ENCODE data around the gene SLC4A5.

SLC4A5 gene

GRCh38 chr2:74253306-74253970 lies 89.8 kb downstream of the SLC4A5 start:
- no peaks in the 10 kb centered on the region for H3K4me1 ChIP-seq (ENCODE audit: control insufficient read depth, insufficient read depth, low read length)
- no peak overlapping the region for H3K27ac ChIP-seq (ENCODE audit: low read length)
- no peaks in the 10 kb centered on the region for H3K36me3 ChIP-seq (ENCODE audit: control insufficient read depth, insufficient read depth, low read length)
- no peaks in the 10 kb centered on the region for H3K9me3 ChIP-seq (ENCODE audit: control insufficient read depth, insufficient read depth, low read length)
- H3K27me3 ChIP-seq (ENCODE audit: control insufficient read depth, insufficient read depth, low read length), result no peaks in the 10 kb centered on the region
- DNase-seq (ENCODE audit: low read depth, low spot score), result no peak
- H3K4me3 ChIP-seq (ENCODE audit: low read length), result no peak overlapping the region
- WGBS (ENCODE audit: insufficient coverage, insufficient read length), result no CpG with 5 or more reads among the region's 7 CpGs

- Histone ChIP-seq H3K4me1 (ENCODE audit: control insufficient read depth, insufficient read depth, low read length) (no peaks in the 10 kb centered on the region), H3K4me3 (ENCODE audit: low read length) (no peak overlapping the region), H3K9me3 (ENCODE audit: control insufficient read depth, insufficient read depth, low read length) (no peaks in the 10 kb centered on the region), H3K27me3 (ENCODE audit: control insufficient read depth, insufficient read depth, low read length) (no peaks in the 10 kb centered on the region), H3K36me3 (ENCODE audit: control insufficient read depth, insufficient read depth, low read length) (no peaks in the 10 kb centered on the region), H3K27ac (ENCODE audit: low read length) (no peak overlapping the region)
- no CpG with 5 or more reads among the region's 9 CpGs for WGBS (ENCODE audit: insufficient coverage, insufficient read length)
- DNase-seq (ENCODE audit: low read depth, low spot score), result no peak
Observed at GRCh38 chr2:74252862-74253261, 90.4 kb downstream of the SLC4A5 start.

- no peaks in the 10 kb centered on the region for H3K9me3 ChIP-seq (ENCODE audit: control insufficient read depth, insufficient read depth, low read length)
- H3K27me3 ChIP-seq (ENCODE audit: control insufficient read depth, insufficient read depth, low read length), result no peaks in the 10 kb centered on the region
- DNase-seq (ENCODE audit: low read depth, low spot score), result no peak
- no CpG with 5 or more reads among the region's 10 CpGs for WGBS (ENCODE audit: insufficient coverage, insufficient read length)
- no peak overlapping the region for H3K27ac ChIP-seq (ENCODE audit: low read length)
- H3K4me1 ChIP-seq (ENCODE audit: control insufficient read depth, insufficient read depth, low read length), result no peaks in the 10 kb centered on the region
- H3K4me3 ChIP-seq (ENCODE audit: low read length), result no peak overlapping the region
- H3K36me3 ChIP-seq (ENCODE audit: control insufficient read depth, insufficient read depth, low read length), result no peaks in the 10 kb centered on the region
Observed at GRCh38 chr2:74252036-74252435, 91.2 kb downstream of the SLC4A5 start.

DNA sequence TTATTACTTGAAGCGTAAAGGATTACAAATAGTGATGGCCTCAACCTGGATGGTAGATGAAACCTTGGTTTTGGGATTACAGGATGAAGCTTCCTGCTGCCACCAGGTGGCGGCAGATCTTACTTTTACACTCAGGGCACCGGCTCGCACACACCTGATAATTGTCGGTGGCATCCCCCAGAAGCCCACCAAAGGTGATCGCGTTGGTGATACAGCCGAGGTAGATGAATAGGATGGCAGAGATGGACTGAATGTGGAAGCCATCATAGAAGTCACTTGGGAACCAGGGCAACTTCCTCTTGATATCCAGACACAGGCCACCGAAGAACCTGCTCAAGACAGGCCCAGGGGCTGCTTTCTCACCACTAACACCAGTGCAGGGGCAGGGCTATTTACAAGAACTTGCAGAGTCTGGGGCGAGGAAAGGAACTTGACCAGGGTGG lies 93.0 kb downstream of the SLC4A5 start:
- no peaks in the 10 kb centered on the region for H3K36me3 ChIP-seq (ENCODE audit: control insufficient read depth, insufficient read depth, low read length)
- no peak for DNase-seq (ENCODE audit: low read depth, low spot score)
- no peak overlapping the region for H3K27ac ChIP-seq (ENCODE audit: low read length)
- H3K4me1 ChIP-seq (ENCODE audit: control insufficient read depth, insufficient read depth, low read length), result no peaks in the 10 kb centered on the region
- no peaks in the 10 kb centered on the region for H3K27me3 ChIP-seq (ENCODE audit: control insufficient read depth, insufficient read depth, low read length)
- WGBS (ENCODE audit: insufficient coverage, insufficient read length), result no CpG with 5 or more reads among the region's 10 CpGs
- no peaks in the 10 kb centered on the region for H3K9me3 ChIP-seq (ENCODE audit: control insufficient read depth, insufficient read depth, low read length)
- H3K4me3 ChIP-seq (ENCODE audit: low read length), result no peak overlapping the region

DNA sequence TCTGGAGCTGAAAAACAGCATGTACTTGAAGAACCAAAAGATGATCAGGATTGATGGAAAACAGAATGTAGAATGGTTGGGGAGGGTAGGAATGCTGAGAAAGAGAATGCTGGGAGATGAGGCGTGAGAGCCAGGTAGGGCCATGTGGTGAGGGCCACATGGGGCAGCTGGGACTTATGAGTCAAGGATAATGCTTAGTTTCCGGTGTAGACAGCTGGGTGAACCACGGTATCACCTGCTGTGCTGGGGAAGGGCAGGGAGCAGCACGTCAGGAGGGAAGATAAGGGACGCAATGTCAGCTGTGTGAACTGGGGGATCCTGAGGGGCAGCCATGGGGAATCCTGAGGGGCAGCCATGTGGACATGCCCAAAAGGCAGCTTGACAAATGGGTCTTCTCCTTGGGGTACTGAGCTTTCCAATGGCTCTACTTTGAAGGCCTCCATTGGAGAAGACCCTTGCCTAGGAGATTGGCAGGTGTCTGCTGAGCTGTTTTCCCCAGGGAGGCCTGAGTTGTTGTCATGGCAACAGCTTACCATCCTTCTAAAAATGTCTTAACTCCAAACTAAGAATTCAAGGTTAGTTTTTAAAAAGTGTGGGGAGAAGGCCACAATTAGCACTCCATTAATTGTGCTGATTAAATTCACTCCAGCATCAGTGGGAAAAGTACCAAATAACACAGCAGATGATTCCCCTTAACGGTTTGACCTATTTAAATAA lies 93.7 kb downstream of the SLC4A5 start:
- Histone ChIP-seq H3K9me3 (ENCODE audit: control insufficient read depth, insufficient read depth, low read length) (no peaks in the 10 kb centered on the region), H3K4me1 (ENCODE audit: control insufficient read depth, insufficient read depth, low read length) (no peaks in the 10 kb centered on the region), H3K4me3 (ENCODE audit: low read length) (no peak overlapping the region), H3K27me3 (ENCODE audit: control insufficient read depth, insufficient read depth, low read length) (no peaks in the 10 kb centered on the region), H3K36me3 (ENCODE audit: control insufficient read depth, insufficient read depth, low read length) (no peaks in the 10 kb centered on the region), H3K27ac (ENCODE audit: low read length) (no peak overlapping the region)
- no peak for DNase-seq (ENCODE audit: low read depth, low spot score)
- WGBS (ENCODE audit: insufficient coverage, insufficient read length), result no CpG with 5 or more reads among the region's 6 CpGs

GRCh38 chr2:74246496-74247195 lies 96.6 kb downstream of the SLC4A5 start:
- DNase-seq (ENCODE audit: low read depth, low spot score), result no peak
- Histone ChIP-seq H3K36me3 (ENCODE audit: control insufficient read depth, insufficient read depth, low read length) (no peaks in the 10 kb centered on the region), H3K27me3 (ENCODE audit: control insufficient read depth, insufficient read depth, low read length) (no peaks in the 10 kb centered on the region), H3K27ac (ENCODE audit: low read length) (no peak overlapping the region), H3K4me3 (ENCODE audit: low read length) (no peak overlapping the region), H3K9me3 (ENCODE audit: control insufficient read depth, insufficient read depth, low read length) (no peaks in the 10 kb centered on the region), H3K4me1 (ENCODE audit: control insufficient read depth, insufficient read depth, low read length) (no peaks in the 10 kb centered on the region)
- no CpG with 5 or more reads among the region's 14 CpGs for WGBS (ENCODE audit: insufficient coverage, insufficient read length)

DNA sequence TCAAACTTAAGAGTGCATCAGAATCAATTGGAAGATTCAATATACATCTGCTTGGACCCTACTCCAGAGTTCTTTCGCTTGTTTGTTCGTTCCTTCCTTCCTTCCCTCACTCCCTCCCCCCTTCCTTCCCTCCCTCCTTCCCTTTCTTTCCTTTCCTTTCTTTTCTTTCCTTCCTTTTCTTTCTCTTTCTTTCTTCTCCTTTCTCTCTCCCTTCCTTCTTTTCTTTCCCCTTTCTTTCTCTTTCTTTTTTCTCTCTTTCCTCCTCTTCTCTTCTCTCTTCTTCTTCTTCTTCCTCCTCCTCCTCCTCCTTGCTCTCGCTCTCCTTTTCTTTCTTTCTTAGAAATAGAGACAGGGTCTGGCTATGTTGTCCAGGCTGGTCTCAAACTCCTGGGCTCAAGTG lies 98.9 kb downstream of the SLC4A5 start:
- WGBS (ENCODE audit: insufficient coverage, insufficient read length), result no CpG with 5 or more reads among the region's 3 CpGs
- Histone ChIP-seq H3K4me1 (ENCODE audit: control insufficient read depth, insufficient read depth, low read length) (no peaks in the 10 kb centered on the region), H3K9me3 (ENCODE audit: control insufficient read depth, insufficient read depth, low read length) (no peaks in the 10 kb centered on the region), H3K27ac (ENCODE audit: low read length) (no peak overlapping the region), H3K36me3 (ENCODE audit: control insufficient read depth, insufficient read depth, low read length) (no peaks in the 10 kb centered on the region), H3K27me3 (ENCODE audit: control insufficient read depth, insufficient read depth, low read length) (no peaks in the 10 kb centered on the region), H3K4me3 (ENCODE audit: low read length) (no peak overlapping the region)
- no peak for DNase-seq (ENCODE audit: low read depth, low spot score)

DNA sequence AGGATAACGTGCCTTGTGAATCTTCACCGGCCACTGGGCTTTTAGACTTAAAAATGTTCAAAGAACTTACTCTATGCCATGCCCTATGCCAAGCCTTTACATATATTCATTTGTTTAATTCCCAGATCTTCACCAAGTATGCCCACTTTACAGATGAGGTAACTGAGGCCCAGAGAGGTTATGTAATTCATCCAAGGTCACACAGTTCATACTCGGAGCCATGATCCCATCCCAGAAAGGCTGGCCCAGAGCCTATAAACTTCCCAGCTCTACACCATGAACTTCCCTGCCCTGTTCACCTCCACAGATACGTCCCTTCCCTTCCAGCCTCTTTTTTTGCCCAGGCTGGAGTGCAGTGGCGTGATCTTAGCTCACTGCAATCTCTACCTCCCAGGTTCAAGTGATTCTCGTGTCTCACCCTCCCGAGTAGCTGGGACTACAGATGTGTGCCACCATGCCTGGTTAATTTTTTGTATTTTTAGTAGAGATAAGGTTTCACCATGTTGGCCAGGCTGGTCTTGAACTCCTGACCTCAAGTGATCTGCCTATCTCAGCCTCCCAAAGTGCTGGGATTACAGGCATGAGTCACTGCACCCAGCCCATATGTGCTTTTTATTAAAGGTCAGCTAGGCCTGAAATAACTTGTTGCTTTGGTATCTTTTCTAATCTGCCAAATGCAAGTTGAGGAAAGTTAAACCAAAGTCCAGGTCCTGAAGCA lies 100.7 kb downstream of the SLC4A5 start:
- no peaks in the 10 kb centered on the region for H3K4me1 ChIP-seq (ENCODE audit: control insufficient read depth, insufficient read depth, low read length)
- no peaks in the 10 kb centered on the region for H3K9me3 ChIP-seq (ENCODE audit: control insufficient read depth, insufficient read depth, low read length)
- WGBS (ENCODE audit: insufficient coverage, insufficient read length), result no CpG with 5 or more reads among the region's 7 CpGs
- H3K36me3 ChIP-seq (ENCODE audit: control insufficient read depth, insufficient read depth, low read length), result no peaks in the 10 kb centered on the region
- no peak overlapping the region for H3K27ac ChIP-seq (ENCODE audit: low read length)
- DNase-seq (ENCODE audit: low read depth, low spot score), result no peak
- no peaks in the 10 kb centered on the region for H3K27me3 ChIP-seq (ENCODE audit: control insufficient read depth, insufficient read depth, low read length)
- H3K4me3 ChIP-seq (ENCODE audit: low read length), result no peak overlapping the region

- H3K36me3 ChIP-seq (ENCODE audit: control insufficient read depth, insufficient read depth, low read length), result no peaks in the 10 kb centered on the region
- no peaks in the 10 kb centered on the region for H3K9me3 ChIP-seq (ENCODE audit: control insufficient read depth, insufficient read depth, low read length)
- H3K27ac ChIP-seq (ENCODE audit: low read length), result no peak overlapping the region
- WGBS (ENCODE audit: insufficient coverage, insufficient read length), result no CpG with 5 or more reads among the region's 7 CpGs
- H3K27me3 ChIP-seq (ENCODE audit: control insufficient read depth, insufficient read depth, low read length), result no peaks in the 10 kb centered on the region
- H3K4me3 ChIP-seq (ENCODE audit: low read length), result no peak overlapping the region
- no peak for DNase-seq (ENCODE audit: low read depth, low spot score)
- no peaks in the 10 kb centered on the region for H3K4me1 ChIP-seq (ENCODE audit: control insufficient read depth, insufficient read depth, low read length)
Observed at GRCh38 chr2:74239346-74239745, 103.9 kb downstream of the SLC4A5 start.

GRCh38 chr2:74238879-74239278 lies 104.3 kb downstream of the SLC4A5 start:
- Histone ChIP-seq H3K27me3 (ENCODE audit: control insufficient read depth, insufficient read depth, low read length) (no peaks in the 10 kb centered on the region), H3K36me3 (ENCODE audit: control insufficient read depth, insufficient read depth, low read length) (no peaks in the 10 kb centered on the region), H3K4me1 (ENCODE audit: control insufficient read depth, insufficient read depth, low read length) (no peaks in the 10 kb centered on the region), H3K27ac (ENCODE audit: low read length) (no peak overlapping the region), H3K4me3 (ENCODE audit: low read length) (no peak overlapping the region), H3K9me3 (ENCODE audit: control insufficient read depth, insufficient read depth, low read length) (no peaks in the 10 kb centered on the region)
- no peak for DNase-seq (ENCODE audit: low read depth, low spot score)
- whole genome bisulfite sequencing (ENCODE audit: insufficient coverage, insufficient read length), result no CpG with 5 or more reads among the region's 2 CpGs
